ENCODE data around the gene TMEM125.

TMEM125 gene

DNA sequence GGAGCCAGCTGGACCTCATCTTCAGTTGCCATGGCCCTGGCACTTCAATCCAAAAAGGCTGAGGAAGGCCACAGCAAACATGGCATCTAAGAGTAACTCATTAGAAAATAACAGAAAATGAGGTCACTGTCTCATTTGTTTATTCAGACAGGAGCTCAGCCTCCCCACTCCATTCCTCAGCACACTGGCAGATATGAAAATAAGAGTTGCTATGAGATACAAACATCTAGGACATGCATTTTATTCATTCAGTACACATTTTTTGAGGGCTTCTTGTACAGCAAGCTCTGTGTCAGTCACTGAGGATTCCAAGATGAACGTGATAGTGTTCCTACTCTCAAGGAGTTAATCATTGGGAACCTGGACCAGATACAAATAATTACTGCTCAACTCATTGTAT lies 32.7 kb upstream of the TMEM125 start:
- Mint-ChIP-seq H3K4me3 (no peak overlapping the region), H3K27me3 (no peaks in the 10 kb centered on the region), H3K36me3 (no peaks in the 10 kb centered on the region), H3K9me3 (no peaks in the 10 kb centered on the region), H3K27ac (peak overlapping the region; percentile 26), H3K4me1 (peaks cover 30% of the 10 kb centered on the region)
- DNase-seq (ENCODE audit: low spot score in 2 of 2) (no peak), ATAC-seq (ENCODE audit: low read depth) (no peak)

DNA sequence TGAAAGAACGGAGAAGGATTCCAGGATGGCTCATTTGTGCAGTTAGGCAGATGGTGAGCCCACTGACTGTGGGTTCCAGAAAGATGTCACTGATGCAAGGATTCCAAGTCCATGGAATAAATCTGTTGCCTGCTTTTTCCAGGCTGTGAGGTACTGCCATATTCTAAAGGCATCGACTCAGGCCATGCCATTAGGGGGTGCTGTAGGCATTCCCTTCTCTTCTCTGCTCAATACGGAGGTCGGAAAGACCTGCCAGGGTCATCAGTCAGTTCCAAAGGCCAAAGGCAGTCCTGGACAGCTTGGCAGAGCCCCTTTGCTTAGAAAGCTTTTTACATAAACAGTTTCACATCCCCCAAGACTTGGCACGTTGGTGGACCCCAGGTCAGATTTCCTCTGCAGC lies 31.7 kb upstream of the TMEM125 start:
- H3K9me3 Mint-ChIP-seq, result no peaks in the 10 kb centered on the region
- peak overlapping the region; percentile 82 for H3K27ac Mint-ChIP-seq

DNA sequence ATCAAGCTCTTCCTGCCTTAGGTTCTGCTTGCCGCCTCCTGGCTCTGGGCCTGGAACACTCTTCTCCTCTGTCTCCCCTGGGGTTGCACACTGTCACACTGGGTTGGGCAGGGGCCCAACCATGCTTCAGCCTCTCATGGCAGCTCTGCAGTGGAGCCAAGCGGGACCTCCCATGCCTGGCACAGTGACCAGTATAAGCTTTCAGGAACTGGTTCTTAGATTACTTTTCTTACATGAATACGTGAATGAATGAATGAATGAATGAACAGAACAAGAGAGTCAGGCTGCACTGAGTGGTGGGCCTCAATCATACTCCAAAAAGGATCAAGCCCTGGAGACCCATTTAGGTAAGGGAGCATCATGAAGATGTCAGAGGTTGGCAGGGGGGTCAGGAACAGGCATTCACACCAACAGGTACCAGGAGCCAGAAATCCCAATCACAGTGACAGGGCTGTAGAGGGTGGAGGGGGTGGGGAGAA lies 30.8 kb upstream of the TMEM125 start:
- Mint-ChIP-seq H3K9me3 (no peaks in the 10 kb centered on the region), H3K36me3 (no peaks in the 10 kb centered on the region), H3K4me3 (peak overlapping the region; percentile 43), H3K27ac (peak overlapping the region; percentile 82), H3K4me1 (peaks cover 30% of the 10 kb centered on the region), H3K27me3 (no peaks in the 10 kb centered on the region)
- ATAC-seq (ENCODE audit: low read depth) (peak; percentile 21), DNase-seq (ENCODE audit: low spot score in 2 of 2) (no peak)

More for the DNA sequence above, 31.7 kb upstream of the TMEM125 start:
- no peak for ATAC-seq (ENCODE audit: low read depth)
- Mint-ChIP-seq H3K36me3 (no peaks in the 10 kb centered on the region), H3K4me3 (no peak overlapping the region), H3K4me1 (peaks cover 30% of the 10 kb centered on the region), H3K27me3 (no peaks in the 10 kb centered on the region)
- DNase-seq (ENCODE audit: low spot score in 2 of 2), result no peak

DNA sequence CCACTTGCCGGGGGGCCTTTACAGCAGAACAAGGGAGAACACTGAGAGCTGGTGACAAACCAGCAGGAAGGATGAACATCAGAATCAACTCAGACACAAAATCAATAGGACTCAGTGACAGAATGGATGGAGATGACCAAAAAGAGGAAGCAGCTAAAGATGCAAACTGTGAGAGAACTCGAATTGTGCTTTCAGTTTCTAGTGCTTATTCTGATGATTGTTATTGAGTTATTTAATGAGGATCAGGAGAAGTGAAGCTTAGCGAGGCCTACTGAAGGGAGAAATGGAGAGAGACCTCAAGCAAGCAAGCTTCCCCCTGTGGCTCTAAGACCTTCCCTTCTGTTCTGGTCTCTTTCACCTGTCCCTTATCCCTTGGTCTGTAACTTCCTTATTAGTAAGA lies 30.3 kb upstream of the TMEM125 start:
- Mint-ChIP-seq H3K4me3 (peak overlapping the region; percentile 2), H3K4me1 (peaks cover 30% of the 10 kb centered on the region), H3K27ac (peak overlapping the region; percentile 82), H3K9me3 (no peaks in the 10 kb centered on the region), H3K27me3 (no peaks in the 10 kb centered on the region), H3K36me3 (no peaks in the 10 kb centered on the region)
- peak in 1 of 2 donors; percentile 52 for DNase-seq (ENCODE audit: low spot score in 2 of 2)
- peak; percentile 95 for ATAC-seq (ENCODE audit: low read depth)

DNA sequence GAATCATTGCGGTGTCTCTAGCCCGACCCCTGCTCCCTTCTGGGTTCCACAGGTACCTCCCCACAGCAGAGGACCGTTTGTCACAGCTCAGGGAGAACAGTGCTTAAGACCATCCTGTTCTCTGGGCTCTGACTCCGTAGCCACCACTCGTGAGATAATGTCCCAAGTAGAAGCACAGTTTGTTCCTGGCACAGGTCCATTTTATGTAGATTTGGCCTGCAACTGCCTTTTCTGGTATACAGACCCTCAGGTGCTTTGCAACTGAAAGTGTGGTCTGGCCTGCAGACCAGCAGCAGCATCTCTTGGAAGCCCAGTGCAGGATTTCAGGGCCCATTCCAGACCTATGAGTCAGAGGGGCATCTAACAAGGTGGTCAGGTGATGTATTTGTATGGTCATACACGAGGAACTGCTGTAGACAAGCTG lies 28.4 kb upstream of the TMEM125 start:
- no peaks in the 10 kb centered on the region for H3K27me3 Mint-ChIP-seq
- DNase-seq (ENCODE audit: low spot score in 2 of 2) (no peak), ATAC-seq (ENCODE audit: low read depth) (no peak)
- H3K4me1 Mint-ChIP-seq, result peaks cover 28% of the 10 kb centered on the region
- no peak overlapping the region for H3K27ac Mint-ChIP-seq
- H3K4me3 Mint-ChIP-seq, result no peak overlapping the region
- no peaks in the 10 kb centered on the region for H3K9me3 Mint-ChIP-seq
- H3K36me3 Mint-ChIP-seq, result no peaks in the 10 kb centered on the region

DNA sequence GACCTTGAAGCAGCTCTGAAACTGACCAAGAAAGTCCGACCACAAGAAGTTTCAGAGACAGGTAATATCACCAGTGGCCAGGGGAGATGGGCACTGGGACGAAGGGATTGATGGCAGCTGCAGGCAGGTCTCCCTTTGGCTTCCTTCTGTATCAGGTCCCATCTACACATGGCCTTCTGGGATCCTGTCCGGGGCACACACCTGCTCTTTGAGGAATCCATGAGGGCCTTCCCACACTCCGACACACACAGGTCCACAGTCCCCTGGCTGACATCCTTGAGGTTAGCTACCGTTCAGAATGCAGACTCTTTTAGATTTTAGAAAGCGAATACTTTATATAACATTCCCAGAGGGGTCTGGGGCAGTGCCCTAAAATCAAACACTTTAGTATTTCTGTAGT lies 26.5 kb upstream of the TMEM125 start:
- Mint-ChIP-seq H3K4me1 (peaks cover 21% of the 10 kb centered on the region), H3K27ac (no peak overlapping the region), H3K36me3 (no peaks in the 10 kb centered on the region), H3K4me3 (no peak overlapping the region), H3K27me3 (no peaks in the 10 kb centered on the region), H3K9me3 (no peaks in the 10 kb centered on the region)
- DNase-seq (ENCODE audit: low spot score in 2 of 2), result no peak
- ATAC-seq (ENCODE audit: low read depth), result no peak

DNA sequence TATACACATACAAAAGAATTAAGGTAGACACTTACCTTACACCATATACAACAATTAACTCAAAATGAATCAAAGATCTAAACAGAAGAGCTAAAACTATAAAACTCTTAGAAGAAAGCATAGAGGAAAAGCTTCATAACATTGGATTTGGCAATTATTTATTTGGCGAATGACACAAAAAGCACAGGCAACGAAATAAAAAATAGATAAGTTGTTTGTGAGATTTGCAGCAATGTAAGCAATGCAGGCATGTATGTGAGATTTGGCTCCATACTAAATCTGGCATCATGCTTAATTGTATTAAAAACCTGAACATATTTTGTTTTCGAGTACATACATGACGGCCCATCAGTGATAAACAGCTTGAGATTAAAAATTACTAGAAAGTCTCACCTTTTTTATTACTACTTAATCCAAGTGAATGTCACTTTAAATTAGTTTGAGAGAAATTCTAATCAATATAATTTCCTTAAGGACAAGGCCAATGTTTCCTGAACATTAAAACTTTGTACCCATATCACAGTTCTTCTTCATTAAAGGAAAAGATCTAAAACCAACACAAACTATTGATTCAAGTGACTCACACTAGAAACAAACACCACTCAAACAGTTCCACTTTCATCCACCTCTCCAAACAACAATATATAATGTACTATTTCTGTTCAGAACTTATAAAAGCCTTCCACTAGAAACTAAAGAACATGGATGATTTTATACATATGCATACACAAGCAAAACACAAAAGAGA lies 23.1 kb upstream of the TMEM125 start:
- peaks cover 1% of the 10 kb centered on the region for H3K9me3 Mint-ChIP-seq
- ATAC-seq (ENCODE audit: low read depth), result no peak
- no peak overlapping the region for H3K27ac Mint-ChIP-seq
- no peaks in the 10 kb centered on the region for H3K27me3 Mint-ChIP-seq
- H3K36me3 Mint-ChIP-seq, result no peaks in the 10 kb centered on the region
- no peak for DNase-seq (ENCODE audit: low spot score in 2 of 2)
- no peaks in the 10 kb centered on the region for H3K4me1 Mint-ChIP-seq
- H3K4me3 Mint-ChIP-seq, result no peak overlapping the region

DNA sequence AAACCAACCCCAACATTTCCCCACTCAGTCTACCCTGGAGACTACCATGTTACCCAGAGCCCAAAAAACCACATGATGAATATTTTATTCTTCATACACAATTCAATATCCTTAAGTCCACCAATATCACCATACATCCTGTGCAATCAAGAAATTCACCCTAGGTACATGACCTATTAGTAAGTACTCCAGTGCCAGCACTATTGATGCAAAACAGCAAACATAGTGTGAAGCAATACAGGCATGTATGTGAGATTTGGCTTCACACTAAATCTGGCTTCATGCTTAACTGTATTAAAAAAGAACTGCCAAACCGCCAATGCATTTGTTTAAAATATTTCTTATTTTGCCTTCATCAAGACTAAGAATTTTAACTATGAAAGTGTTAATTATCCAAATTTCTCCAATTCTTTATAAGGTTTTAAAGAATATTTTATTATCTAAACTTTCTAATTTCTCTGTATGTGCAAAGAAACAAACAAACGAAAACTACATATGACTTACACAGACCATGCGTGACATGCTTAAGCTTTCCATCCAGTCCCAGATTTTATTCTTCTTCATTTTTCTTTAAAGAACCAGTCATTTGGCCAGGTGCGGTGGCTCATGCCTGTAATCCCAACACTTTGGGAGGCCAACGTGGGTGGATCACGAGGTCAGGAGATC lies 22.4 kb upstream of the TMEM125 start:
- Mint-ChIP-seq H3K4me1 (no peaks in the 10 kb centered on the region), H3K36me3 (no peaks in the 10 kb centered on the region), H3K4me3 (no peak overlapping the region), H3K27me3 (no peaks in the 10 kb centered on the region), H3K9me3 (peaks cover 1% of the 10 kb centered on the region), H3K27ac (no peak overlapping the region)
- DNase-seq (ENCODE audit: low spot score in 2 of 2) (no peak), ATAC-seq (ENCODE audit: low read depth) (no peak)

DNA sequence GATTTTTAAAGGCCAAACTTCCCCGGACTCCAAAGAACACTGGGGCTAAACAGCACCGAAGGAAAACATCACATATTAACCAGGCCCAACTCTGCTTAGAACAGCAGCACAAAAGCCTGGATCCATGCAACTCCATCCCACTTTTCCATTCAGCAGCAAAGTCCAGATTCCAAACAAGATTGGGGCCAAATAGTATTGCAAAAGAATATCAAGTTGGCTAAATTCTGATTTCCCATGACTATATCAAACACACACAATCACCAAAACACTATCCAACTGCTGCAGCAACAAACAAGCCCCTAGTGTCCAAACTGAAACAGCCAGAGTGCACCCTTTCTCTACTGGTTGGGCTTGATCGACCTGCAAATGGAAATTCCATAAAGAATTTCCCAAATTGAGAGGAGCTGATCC lies 19.4 kb upstream of the TMEM125 start:
- DNase-seq (ENCODE audit: low spot score in 2 of 2) (no peak), ATAC-seq (ENCODE audit: low read depth) (no peak)
- Mint-ChIP-seq H3K4me1 (no peaks in the 10 kb centered on the region), H3K9me3 (peaks cover 1% of the 10 kb centered on the region), H3K27ac (no peak overlapping the region), H3K27me3 (peaks cover 5% of the 10 kb centered on the region), H3K4me3 (no peak overlapping the region), H3K36me3 (no peaks in the 10 kb centered on the region)

DNA sequence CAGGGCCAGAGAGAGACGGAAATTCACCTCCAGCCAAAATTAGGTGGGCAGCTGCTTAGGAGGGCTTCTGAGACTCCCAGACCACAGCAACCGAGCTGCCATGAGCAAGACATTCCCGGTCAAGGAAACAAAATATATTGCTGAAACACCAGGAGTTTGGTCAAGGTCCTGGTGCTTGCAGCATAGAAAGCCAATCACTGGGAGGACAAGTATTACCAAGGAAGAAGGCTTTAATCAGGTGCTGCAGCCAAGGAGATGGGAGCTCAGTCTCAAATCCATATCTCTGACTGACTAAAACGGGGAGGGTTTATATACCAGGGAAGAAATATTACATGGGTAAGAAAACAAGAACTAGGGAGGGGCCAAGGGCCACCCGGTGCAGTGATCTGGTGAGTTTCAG lies 18.8 kb upstream of the TMEM125 start:
- H3K27ac Mint-ChIP-seq, result no peak overlapping the region

DNA sequence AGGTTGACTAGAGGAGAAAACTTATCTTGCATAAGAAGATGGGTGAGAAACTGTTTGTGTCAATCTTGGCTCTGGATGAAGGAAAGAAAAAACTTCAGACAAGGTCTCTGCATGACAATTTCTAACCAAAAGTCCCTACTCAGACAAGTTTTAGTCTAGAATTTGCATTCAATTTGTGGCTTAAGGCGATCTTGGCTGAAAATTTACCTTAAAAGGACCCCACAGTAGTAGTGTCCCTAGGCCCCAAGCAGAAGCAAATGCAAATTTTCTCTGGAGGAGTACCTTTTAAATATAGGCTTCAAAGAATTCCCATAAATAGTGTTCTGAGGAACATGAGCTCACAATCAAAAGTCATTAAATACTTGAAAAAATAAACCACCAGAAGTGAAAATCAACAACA lies 17.6 kb upstream of the TMEM125 start:
- peaks cover 2% of the 10 kb centered on the region for H3K4me1 Mint-ChIP-seq
- no peaks in the 10 kb centered on the region for H3K36me3 Mint-ChIP-seq
- no peak overlapping the region for H3K4me3 Mint-ChIP-seq
- no peak for DNase-seq (ENCODE audit: low spot score in 2 of 2)
- H3K27ac Mint-ChIP-seq, result no peak overlapping the region
- H3K27me3 Mint-ChIP-seq, result peaks cover 9% of the 10 kb centered on the region
- peaks cover 1% of the 10 kb centered on the region for H3K9me3 Mint-ChIP-seq
- no peak for ATAC-seq (ENCODE audit: low read depth)

More for the DNA sequence above, 18.8 kb upstream of the TMEM125 start:
- Mint-ChIP-seq H3K4me3 (no peak overlapping the region), H3K36me3 (no peaks in the 10 kb centered on the region), H3K4me1 (no peaks in the 10 kb centered on the region), H3K9me3 (peaks cover 1% of the 10 kb centered on the region), H3K27me3 (peaks cover 6% of the 10 kb centered on the region)
- ATAC-seq (ENCODE audit: low read depth), result no peak
- DNase-seq (ENCODE audit: low spot score in 2 of 2), result no peak

DNA sequence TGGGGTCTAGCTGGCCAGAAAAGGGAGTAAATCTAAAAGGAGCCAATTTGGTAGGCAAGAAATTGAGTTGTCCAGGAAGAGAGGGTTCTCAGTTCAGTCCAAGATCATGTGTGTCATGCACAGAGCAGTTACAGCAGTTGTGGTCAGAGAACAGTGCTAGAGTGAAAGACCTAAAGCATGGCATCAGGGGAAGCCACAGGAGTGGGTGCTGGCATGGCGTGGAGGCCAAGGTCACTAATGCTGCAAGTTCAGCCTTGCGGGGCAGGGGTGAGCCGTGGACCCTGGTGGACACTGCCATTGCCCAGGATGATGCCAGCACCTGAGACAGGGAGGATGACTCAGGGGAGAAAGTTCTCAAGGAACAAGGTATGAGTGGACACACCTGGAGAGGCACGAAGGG lies 16.6 kb upstream of the TMEM125 start:
- H3K4me3 Mint-ChIP-seq, result no peak overlapping the region
- H3K4me1 Mint-ChIP-seq, result peaks cover 2% of the 10 kb centered on the region
- no peak overlapping the region for H3K27ac Mint-ChIP-seq
- peaks cover 9% of the 10 kb centered on the region for H3K27me3 Mint-ChIP-seq
- H3K36me3 Mint-ChIP-seq, result no peaks in the 10 kb centered on the region
- DNase-seq (ENCODE audit: low spot score in 2 of 2) (no peak), ATAC-seq (ENCODE audit: low read depth) (no peak)
- H3K9me3 Mint-ChIP-seq, result peaks cover 1% of the 10 kb centered on the region

DNA sequence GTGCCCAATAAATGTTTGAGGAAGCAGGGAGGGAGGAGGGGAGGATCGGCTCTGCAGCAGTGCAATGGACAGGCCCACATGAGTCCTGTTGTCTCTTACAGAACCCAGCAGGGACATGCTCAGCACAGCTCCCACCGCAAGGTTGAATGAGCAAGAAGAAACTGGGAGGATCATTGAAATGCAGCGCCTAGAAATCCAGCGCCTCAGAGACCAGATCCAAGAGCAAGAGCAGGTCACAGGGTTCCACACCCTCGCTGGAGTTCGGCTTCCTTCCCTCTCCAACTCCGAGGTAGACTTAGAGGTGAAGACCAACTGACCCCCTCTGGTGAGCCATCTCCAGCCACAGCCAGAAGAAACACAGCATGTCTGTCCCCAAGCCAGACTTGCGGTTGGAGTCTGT lies 15.9 kb upstream of the TMEM125 start:
- H3K9me3 Mint-ChIP-seq, result peaks cover 1% of the 10 kb centered on the region
- no peak overlapping the region for H3K4me3 Mint-ChIP-seq
- H3K27ac Mint-ChIP-seq, result no peak overlapping the region
- H3K36me3 Mint-ChIP-seq, result no peaks in the 10 kb centered on the region
- peaks cover 9% of the 10 kb centered on the region for H3K27me3 Mint-ChIP-seq
- DNase-seq (ENCODE audit: low spot score in 2 of 2) (no peak), ATAC-seq (ENCODE audit: low read depth) (no peak)
- H3K4me1 Mint-ChIP-seq, result peaks cover 2% of the 10 kb centered on the region

DNA sequence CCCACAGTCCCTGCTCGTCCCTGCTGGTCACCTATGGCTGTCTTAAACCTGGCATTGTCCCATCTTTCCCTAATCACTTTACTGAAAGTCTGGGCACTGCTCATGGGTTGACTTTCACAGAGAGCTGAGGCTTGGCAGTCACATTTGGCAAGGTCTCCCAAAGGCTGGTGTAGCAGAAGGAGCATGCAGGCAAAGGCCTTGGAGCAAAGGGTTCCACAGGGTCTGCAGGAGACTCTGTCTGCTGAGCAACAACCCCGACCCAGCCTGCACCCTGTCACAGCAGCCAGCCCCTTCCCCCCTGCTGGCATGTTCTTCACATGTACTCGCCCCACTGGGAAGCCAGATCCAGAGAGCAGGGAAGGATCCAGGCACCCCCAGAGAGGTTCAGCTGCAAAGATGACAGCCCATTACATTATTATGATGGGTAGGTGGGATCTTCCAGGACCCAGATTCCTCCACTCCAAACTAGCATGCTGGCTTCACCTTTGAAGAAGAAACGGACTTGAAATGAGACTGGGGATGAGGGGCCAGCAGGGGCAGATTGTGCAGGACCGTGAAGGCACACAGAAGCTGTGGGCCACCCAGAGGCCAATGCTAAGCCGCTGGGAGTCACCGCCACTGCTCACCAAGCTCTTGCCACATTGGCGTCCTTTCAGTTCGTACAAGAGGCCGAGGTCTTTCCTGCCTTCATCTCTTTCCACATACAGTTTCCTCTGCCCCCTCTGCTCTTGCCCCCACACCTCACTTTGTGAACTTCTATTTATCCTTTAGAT lies 14.2 kb upstream of the TMEM125 start:
- Mint-ChIP-seq H3K4me1 (peaks cover 2% of the 10 kb centered on the region), H3K36me3 (no peaks in the 10 kb centered on the region), H3K4me3 (no peak overlapping the region), H3K9me3 (peaks cover 1% of the 10 kb centered on the region), H3K27ac (no peak overlapping the region), H3K27me3 (peaks cover 9% of the 10 kb centered on the region)
- no peak for ATAC-seq (ENCODE audit: low read depth)
- no peak for DNase-seq (ENCODE audit: low spot score in 2 of 2)
